Measurements from ENCODE around the gene TCOF1.

Gene TCOF1

GRCh38 chr5:150368526-150368925, 11.0 kb downstream of the TCOF1 start:
- Histone ChIP-seq H3K36me3 (ENCODE audit: control insufficient read depth, insufficient read depth, low read length) (peaks cover 93% of the 10 kb centered on the region), H3K4me3 (ENCODE audit: extremely low read depth, insufficient read depth, low read length, poor library complexity, severe bottlenecking) (no peak overlapping the region), H3K27ac (ENCODE audit: low read depth, low read length, severe bottlenecking) (no peak overlapping the region), H3K9me3 (ENCODE audit: control insufficient read depth, low read length) (no peaks in the 10 kb centered on the region), H3K4me1 (ENCODE audit: control insufficient read depth, insufficient read depth, low read length, poor library complexity, severe bottlenecking) (no peaks in the 10 kb centered on the region)
- 95 to 100% methylated on average over 4 of the region's 4 CpGs for WGBS, 2 experiments (ENCODE audit: insufficient coverage in 2 of 2)

- peaks cover 97% of the 10 kb centered on the region for H3K36me3 ChIP-seq (ENCODE audit: control insufficient read depth, insufficient read depth, low read length)
- 95 to 100% methylated on average over 5 to 6 of the region's 6 CpGs for WGBS, 2 experiments (ENCODE audit: insufficient coverage in 2 of 2)
- no peaks in the 10 kb centered on the region for H3K9me3 ChIP-seq (ENCODE audit: control insufficient read depth, low read length)
- H3K4me1 ChIP-seq (ENCODE audit: control insufficient read depth, insufficient read depth, low read length, poor library complexity, severe bottlenecking), result peaks cover 18% of the 10 kb centered on the region
- no peak overlapping the region for H3K4me3 ChIP-seq (ENCODE audit: extremely low read depth, insufficient read depth, low read length, poor library complexity, severe bottlenecking)
- H3K27ac ChIP-seq (ENCODE audit: low read depth, low read length, severe bottlenecking), result no peak overlapping the region
These were observed 15.1 kb downstream of the TCOF1 start for GRCh38 chr5:150372639-150373038.

GRCh38 chr5:150374651-150375050, 17.2 kb downstream of the TCOF1 start:
- Histone ChIP-seq H3K4me1 (ENCODE audit: control insufficient read depth, insufficient read depth, low read length, poor library complexity, severe bottlenecking) (peaks cover 29% of the 10 kb centered on the region), H3K4me3 (ENCODE audit: extremely low read depth, insufficient read depth, low read length, poor library complexity, severe bottlenecking) (no peak overlapping the region), H3K36me3 (ENCODE audit: control insufficient read depth, insufficient read depth, low read length) (peaks cover 90% of the 10 kb centered on the region), H3K9me3 (ENCODE audit: control insufficient read depth, low read length) (peaks cover 5% of the 10 kb centered on the region), H3K27ac (ENCODE audit: low read depth, low read length, severe bottlenecking) (no peak overlapping the region)
- WGBS, 2 experiments (ENCODE audit: insufficient coverage in 2 of 2), result 94 to 97% methylated on average over 10 to 11 of the region's 11 CpGs

GRCh38 chr5:150376799-150377771, 19.6 kb downstream of the TCOF1 start:
- WGBS, 2 experiments (ENCODE audit: insufficient coverage in 2 of 2), result 80 to 82% methylated on average over 8 to 9 of the region's 10 CpGs
- H3K4me1 ChIP-seq (ENCODE audit: control insufficient read depth, insufficient read depth, low read length, poor library complexity, severe bottlenecking), result peaks cover 29% of the 10 kb centered on the region
- no peak overlapping the region for H3K4me3 ChIP-seq (ENCODE audit: extremely low read depth, insufficient read depth, low read length, poor library complexity, severe bottlenecking)
- peaks cover 5% of the 10 kb centered on the region for H3K9me3 ChIP-seq (ENCODE audit: control insufficient read depth, low read length)
- peaks cover 91% of the 10 kb centered on the region for H3K36me3 ChIP-seq (ENCODE audit: control insufficient read depth, insufficient read depth, low read length)
- peak overlapping the region; percentile 96 for H3K27ac ChIP-seq (ENCODE audit: low read depth, low read length, severe bottlenecking)

- peaks cover 29% of the 10 kb centered on the region for H3K4me1 ChIP-seq (ENCODE audit: control insufficient read depth, insufficient read depth, low read length, poor library complexity, severe bottlenecking)
- H3K27ac ChIP-seq (ENCODE audit: low read depth, low read length, severe bottlenecking), result peak overlapping the region; percentile 96
- peaks cover 91% of the 10 kb centered on the region for H3K36me3 ChIP-seq (ENCODE audit: control insufficient read depth, insufficient read depth, low read length)
- no peak overlapping the region for H3K4me3 ChIP-seq (ENCODE audit: extremely low read depth, insufficient read depth, low read length, poor library complexity, severe bottlenecking)
- WGBS, 2 experiments (ENCODE audit: insufficient coverage in 2 of 2), result 47 to 57% methylated on average over 3 to 4 of the region's 5 CpGs
- H3K9me3 ChIP-seq (ENCODE audit: control insufficient read depth, low read length), result peaks cover 5% of the 10 kb centered on the region
These were observed 20.6 kb downstream of the TCOF1 start for GRCh38 chr5:150377964-150378694.

GRCh38 chr5:150384701-150385100, 27.2 kb downstream of the TCOF1 start:
- H3K36me3 ChIP-seq (ENCODE audit: control insufficient read depth, insufficient read depth, low read length), result peaks cover 99% of the 10 kb centered on the region
- H3K4me1 ChIP-seq (ENCODE audit: control insufficient read depth, insufficient read depth, low read length, poor library complexity, severe bottlenecking), result no peaks in the 10 kb centered on the region
- no peaks in the 10 kb centered on the region for H3K9me3 ChIP-seq (ENCODE audit: control insufficient read depth, low read length)
- WGBS, 2 experiments (ENCODE audit: insufficient coverage in 2 of 2), result 100% methylated on average over 3 of the region's 5 CpGs; no CpG with 5 or more reads in 1 of the 2 experiments
- no peak overlapping the region for H3K27ac ChIP-seq (ENCODE audit: low read depth, low read length, severe bottlenecking)
- H3K4me3 ChIP-seq (ENCODE audit: extremely low read depth, insufficient read depth, low read length, poor library complexity, severe bottlenecking), result no peak overlapping the region

GRCh38 chr5:150386024-150386855, 28.7 kb downstream of the TCOF1 start:
- Histone ChIP-seq H3K4me1 (ENCODE audit: control insufficient read depth, insufficient read depth, low read length, poor library complexity, severe bottlenecking) (no peaks in the 10 kb centered on the region), H3K9me3 (ENCODE audit: control insufficient read depth, low read length) (no peaks in the 10 kb centered on the region), H3K27ac (ENCODE audit: low read depth, low read length, severe bottlenecking) (peak overlapping the region; percentile 23), H3K4me3 (ENCODE audit: extremely low read depth, insufficient read depth, low read length, poor library complexity, severe bottlenecking) (no peak overlapping the region), H3K36me3 (ENCODE audit: control insufficient read depth, insufficient read depth, low read length) (peaks cover 99% of the 10 kb centered on the region)
- WGBS, 2 experiments (ENCODE audit: insufficient coverage in 2 of 2), result 88 to 96% methylated on average over 8 to 9 of the region's 15 CpGs

GRCh38 chr5:150389531-150390266, 32.2 kb downstream of the TCOF1 start:
- Histone ChIP-seq H3K36me3 (ENCODE audit: control insufficient read depth, insufficient read depth, low read length) (peaks cover 99% of the 10 kb centered on the region), H3K4me1 (ENCODE audit: control insufficient read depth, insufficient read depth, low read length, poor library complexity, severe bottlenecking) (peaks cover 3% of the 10 kb centered on the region), H3K27ac (ENCODE audit: low read depth, low read length, severe bottlenecking) (peak overlapping the region; percentile 46), H3K9me3 (ENCODE audit: control insufficient read depth, low read length) (no peaks in the 10 kb centered on the region), H3K4me3 (ENCODE audit: extremely low read depth, insufficient read depth, low read length, poor library complexity, severe bottlenecking) (no peak overlapping the region)
- 96 to 100% methylated on average over 3 to 13 of the region's 13 CpGs for WGBS, 2 experiments (ENCODE audit: insufficient coverage in 2 of 2)

- 92 to 99% methylated on average over 9 to 10 of the region's 13 CpGs for WGBS, 2 experiments (ENCODE audit: insufficient coverage in 2 of 2)
- H3K4me1 ChIP-seq (ENCODE audit: control insufficient read depth, insufficient read depth, low read length, poor library complexity, severe bottlenecking), result peaks cover 5% of the 10 kb centered on the region
- no peaks in the 10 kb centered on the region for H3K9me3 ChIP-seq (ENCODE audit: control insufficient read depth, low read length)
- H3K27ac ChIP-seq (ENCODE audit: low read depth, low read length, severe bottlenecking), result no peak overlapping the region
- H3K36me3 ChIP-seq (ENCODE audit: control insufficient read depth, insufficient read depth, low read length), result peaks cover 99% of the 10 kb centered on the region
- no peak overlapping the region for H3K4me3 ChIP-seq (ENCODE audit: extremely low read depth, insufficient read depth, low read length, poor library complexity, severe bottlenecking)
These were observed 33.8 kb downstream of the TCOF1 start for GRCh38 chr5:150391064-150391834.

Measured in mesodermal cell (in vitro differentiated cells).